Measurements from ENCODE around the gene PRUNE2. TPM values are rescaled to one million over a fixed set of nuclear protein-coding genes. Genes with fewer than 3 reads are reported as not detected.

Gene PRUNE2
- polyA plus RNA-seq, 1 experiment = 0.78 TPM

GRCh38 chr9:76588316-76588715 lies 317.6 kb downstream of the PRUNE2 start:
- CTCF ChIA-PET = interaction anchor here (0.9 kb wide), 1 partner anchor 14 kb away, joined by 4 read pairs; no protein-coding TSS in a partner anchor
- POLR2A ChIA-PET = no interaction called here
- no peak overlapping the region for H3K4me3 ChIP-seq (ENCODE audit: low read depth, low read length)
- peaks cover 4% of the 10 kb centered on the region for H3K27me3 ChIP-seq (ENCODE audit: control insufficient read depth, insufficient read depth, low read length)
- H3K36me3 ChIP-seq (ENCODE audit: control insufficient read depth, insufficient read depth, low read length) = no peaks in the 10 kb centered on the region
- no peak for TF ChIP-seq CTCF (IDR thresholded peaks at IDR 0.05; ENCODE audit: insufficient read depth, low read depth, low read length)
- no peak for DNase-seq (ENCODE audit: low read depth)

GRCh38 chr9:76586390-76587314 lies 319.3 kb downstream of the PRUNE2 start:
- H3K27me3 ChIP-seq (ENCODE audit: control insufficient read depth, insufficient read depth, low read length) = peaks cover 4% of the 10 kb centered on the region
- ChIA-PET POLR2A (no interaction called here), CTCF (interaction anchor here (1.1 kb wide), 1 partner anchor 10 kb away, joined by 4 read pairs; no protein-coding TSS in a partner anchor)
- no peak overlapping the region for H3K4me3 ChIP-seq (ENCODE audit: low read depth, low read length)
- H3K36me3 ChIP-seq (ENCODE audit: control insufficient read depth, insufficient read depth, low read length) = no peaks in the 10 kb centered on the region
- DNase-seq (ENCODE audit: low read depth) = no peak
- no peak for TF ChIP-seq CTCF (IDR thresholded peaks at IDR 0.05; ENCODE audit: insufficient read depth, low read depth, low read length)

GRCh38 chr9:76585487-76586389 lies 320.2 kb downstream of the PRUNE2 start:
- H3K36me3 ChIP-seq (ENCODE audit: control insufficient read depth, insufficient read depth, low read length) = no peaks in the 10 kb centered on the region
- no peak for TF ChIP-seq CTCF (IDR thresholded peaks at IDR 0.05; ENCODE audit: insufficient read depth, low read depth, low read length)
- DNase-seq (ENCODE audit: low read depth) = no peak
- peaks cover 4% of the 10 kb centered on the region for H3K27me3 ChIP-seq (ENCODE audit: control insufficient read depth, insufficient read depth, low read length)
- CTCF ChIA-PET = interaction anchor here (1.1 kb wide), 1 partner anchor 9 kb away, joined by 4 read pairs; no protein-coding TSS in a partner anchor
- POLR2A ChIA-PET = no interaction called here
- H3K4me3 ChIP-seq (ENCODE audit: low read depth, low read length) = no peak overlapping the region

GRCh38 chr9:76583256-76583655 lies 322.7 kb downstream of the PRUNE2 start:
- DNase-seq (ENCODE audit: low read depth) = no peak

More at GRCh38 chr9:76583256-76583655, 322.7 kb downstream of the PRUNE2 start:
- ChIA-PET CTCF (no interaction called here), POLR2A (no interaction called here)
- Histone ChIP-seq H3K27me3 (ENCODE audit: control insufficient read depth, insufficient read depth, low read length) (no peaks in the 10 kb centered on the region), H3K4me3 (ENCODE audit: low read depth, low read length) (no peak overlapping the region), H3K36me3 (ENCODE audit: control insufficient read depth, insufficient read depth, low read length) (no peaks in the 10 kb centered on the region)
- no peak for TF ChIP-seq CTCF (IDR thresholded peaks at IDR 0.05; ENCODE audit: insufficient read depth, low read depth, low read length)
